Measurements from ENCODE around the gene TP53INP2.
A peak's percentile ranks its signal among the peaks of the same experiment; 100 is the strongest.

Gene TP53INP2

DNA sequence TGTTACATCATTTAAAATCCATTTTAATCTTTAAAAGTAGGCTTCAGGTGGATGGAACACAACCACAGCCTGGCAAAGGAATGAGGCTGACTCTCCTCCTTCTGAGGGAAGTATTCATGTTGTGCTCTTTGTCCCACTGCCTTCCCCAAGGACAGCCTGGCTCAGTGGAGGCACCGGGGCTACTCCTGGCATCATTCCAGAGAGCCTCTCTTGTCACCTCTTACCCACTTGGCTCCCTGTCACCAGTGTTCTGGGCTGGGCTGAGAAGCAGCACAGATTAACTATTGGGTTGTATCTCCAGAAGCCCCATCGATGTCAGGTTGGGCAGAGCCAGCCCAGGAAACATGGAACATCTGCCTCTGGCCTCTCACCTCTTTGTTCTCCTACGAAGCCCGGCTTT is 10.7 kb upstream of the TP53INP2 start:
- no peak overlapping the region for H3K4me3 Mint-ChIP-seq

DNA sequence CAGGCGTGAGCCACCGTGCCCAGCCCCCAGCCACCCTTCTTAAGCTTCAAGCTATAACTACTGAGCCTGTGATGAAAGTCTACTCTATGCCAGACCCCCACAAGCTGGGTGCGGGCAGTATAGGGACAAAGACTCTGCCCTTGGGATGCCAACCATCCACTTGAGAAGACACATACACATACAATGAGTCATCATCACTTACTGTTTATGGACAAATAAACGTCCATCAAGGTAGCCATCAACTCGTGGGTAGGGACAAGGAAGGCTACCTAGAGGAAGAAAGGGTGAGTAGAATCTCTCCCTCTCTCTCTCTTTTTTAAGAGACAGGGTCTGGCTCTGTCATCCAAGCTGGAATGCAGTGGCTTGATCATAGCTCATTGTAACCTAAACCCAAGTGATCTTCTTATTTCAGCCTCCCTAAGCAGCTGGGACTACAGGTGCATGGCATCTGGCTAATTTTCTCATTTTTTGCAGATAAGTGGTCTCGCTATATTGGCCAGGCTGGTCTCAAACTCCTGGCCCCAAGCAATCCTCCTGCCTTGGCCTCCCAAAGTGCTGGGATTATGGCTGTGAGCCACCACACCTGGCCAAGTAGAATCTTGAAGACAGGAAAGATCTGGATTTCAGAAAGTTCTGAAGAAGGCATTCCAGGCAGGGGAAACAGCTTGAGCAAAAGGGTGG is 2.6 kb upstream of the TP53INP2 start:
- peaks cover 33% of the 10 kb centered on the region for H3K4me1 Mint-ChIP-seq
- no peak for ATAC-seq
- DNase-seq (ENCODE audit: low spot score in 2 of 2), result no peak
- H3K9me3 Mint-ChIP-seq, result no peaks in the 10 kb centered on the region
- peaks cover 13% of the 10 kb centered on the region for H3K36me3 Mint-ChIP-seq
- no peak overlapping the region for H3K27ac Mint-ChIP-seq
- H3K4me3 Mint-ChIP-seq, result no peak overlapping the region

More for the DNA sequence above, 10.7 kb upstream of the TP53INP2 start:
- Mint-ChIP-seq H3K4me1 (no peaks in the 10 kb centered on the region), H3K27ac (no peak overlapping the region), H3K36me3 (no peaks in the 10 kb centered on the region), H3K9me3 (no peaks in the 10 kb centered on the region)
- ATAC-seq, result no peak
- DNase-seq (ENCODE audit: low spot score in 2 of 2), result no peak

DNA sequence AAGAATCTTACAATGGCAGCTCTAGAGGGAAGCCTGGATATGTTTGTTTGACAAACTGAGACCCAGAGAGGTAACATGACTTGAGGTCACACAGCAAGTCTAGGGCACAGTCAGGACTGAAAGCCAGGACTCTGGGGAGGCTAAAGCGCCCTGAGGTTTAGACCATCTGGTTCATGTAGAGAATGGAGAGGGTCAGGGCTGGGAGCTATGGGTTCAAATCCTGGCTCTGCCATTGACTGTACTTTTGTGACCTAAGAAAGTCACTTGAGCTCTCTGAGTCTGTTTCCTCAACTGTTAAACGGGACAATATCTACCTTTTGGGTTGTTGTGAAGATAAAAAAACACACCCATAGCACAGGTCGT is 1.1 kb upstream of the TP53INP2 start:
- no peak for DNase-seq (ENCODE audit: low spot score in 2 of 2)
- H3K4me3 Mint-ChIP-seq, result peak overlapping the region; percentile 95
- peak overlapping the region; percentile 96 for H3K27ac Mint-ChIP-seq
- peaks cover 34% of the 10 kb centered on the region for H3K4me1 Mint-ChIP-seq
- peaks cover 13% of the 10 kb centered on the region for H3K36me3 Mint-ChIP-seq
- H3K9me3 Mint-ChIP-seq, result no peaks in the 10 kb centered on the region
- no peak for ATAC-seq

DNA sequence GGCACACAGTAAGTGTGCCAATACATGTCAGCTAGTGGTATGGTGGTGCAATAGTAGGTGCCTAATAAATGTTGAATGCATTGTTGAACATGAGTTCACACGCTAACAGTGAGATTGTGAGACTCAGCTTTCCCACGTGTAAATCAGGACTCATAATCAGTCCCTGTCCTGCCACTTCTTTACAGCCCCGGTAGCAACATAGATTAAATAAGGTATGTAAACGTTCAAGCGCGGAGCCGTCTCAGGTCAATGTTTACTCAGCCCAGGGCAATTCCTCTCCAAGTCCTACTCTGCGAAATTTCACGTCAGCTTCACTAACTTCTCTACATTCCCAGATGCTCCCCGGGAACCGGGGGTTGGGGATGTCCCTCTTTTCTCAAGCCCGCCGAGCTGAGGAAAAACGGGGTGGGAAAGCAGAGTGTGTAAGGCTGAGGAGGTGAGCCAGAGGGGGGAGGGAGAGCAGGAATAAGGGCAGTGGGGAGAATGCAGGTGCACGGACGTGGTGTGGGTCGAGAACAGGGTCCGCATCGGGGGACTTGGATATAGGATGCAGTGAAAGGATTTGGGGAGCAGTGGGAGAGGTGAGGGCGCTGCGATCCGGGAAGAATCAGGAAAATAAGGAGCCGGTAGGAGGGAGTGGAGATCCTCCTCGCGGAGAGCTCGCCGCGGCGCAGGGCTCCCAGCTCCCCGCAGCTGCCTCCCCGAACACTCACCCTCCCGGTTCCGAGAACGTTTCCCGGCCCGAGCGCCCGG is 544 bp upstream of the TP53INP2 start:
- ATAC-seq, result peak; percentile 3
- Mint-ChIP-seq H3K9me3 (no peaks in the 10 kb centered on the region), H3K4me3 (peak overlapping the region; percentile 95), H3K27ac (peak overlapping the region; percentile 96), H3K36me3 (peaks cover 13% of the 10 kb centered on the region), H3K4me1 (peaks cover 39% of the 10 kb centered on the region)
- peak in 1 of 2 donors; percentile 64 for DNase-seq (ENCODE audit: low spot score in 2 of 2)

DNA sequence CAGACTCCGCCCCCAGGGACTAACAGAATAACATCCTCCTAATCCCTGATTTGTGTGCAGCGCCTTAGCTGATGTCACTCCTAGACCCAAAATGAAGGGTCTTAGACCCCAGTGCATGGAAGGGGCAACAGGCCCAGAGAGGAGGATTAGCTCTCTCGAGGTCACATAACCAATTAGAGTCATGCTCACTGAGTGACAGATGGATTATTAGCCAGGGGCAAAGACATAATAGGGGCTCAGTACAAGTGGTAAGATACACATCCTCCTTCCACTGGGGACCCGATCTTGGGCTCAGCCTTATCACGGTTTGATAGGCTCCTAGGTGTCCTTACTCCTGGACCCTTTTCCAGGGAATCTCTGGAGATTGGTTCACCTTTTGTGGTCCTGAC is 858 bp downstream of the TP53INP2 start:
- no peak for ATAC-seq
- no peaks in the 10 kb centered on the region for H3K9me3 Mint-ChIP-seq
- peaks cover 43% of the 10 kb centered on the region for H3K4me1 Mint-ChIP-seq
- H3K27ac Mint-ChIP-seq, result peak overlapping the region; percentile 96
- H3K4me3 Mint-ChIP-seq, result peak overlapping the region; percentile 95
- peaks cover 23% of the 10 kb centered on the region for H3K36me3 Mint-ChIP-seq
- DNase-seq (ENCODE audit: low spot score in 2 of 2), result no peak

DNA sequence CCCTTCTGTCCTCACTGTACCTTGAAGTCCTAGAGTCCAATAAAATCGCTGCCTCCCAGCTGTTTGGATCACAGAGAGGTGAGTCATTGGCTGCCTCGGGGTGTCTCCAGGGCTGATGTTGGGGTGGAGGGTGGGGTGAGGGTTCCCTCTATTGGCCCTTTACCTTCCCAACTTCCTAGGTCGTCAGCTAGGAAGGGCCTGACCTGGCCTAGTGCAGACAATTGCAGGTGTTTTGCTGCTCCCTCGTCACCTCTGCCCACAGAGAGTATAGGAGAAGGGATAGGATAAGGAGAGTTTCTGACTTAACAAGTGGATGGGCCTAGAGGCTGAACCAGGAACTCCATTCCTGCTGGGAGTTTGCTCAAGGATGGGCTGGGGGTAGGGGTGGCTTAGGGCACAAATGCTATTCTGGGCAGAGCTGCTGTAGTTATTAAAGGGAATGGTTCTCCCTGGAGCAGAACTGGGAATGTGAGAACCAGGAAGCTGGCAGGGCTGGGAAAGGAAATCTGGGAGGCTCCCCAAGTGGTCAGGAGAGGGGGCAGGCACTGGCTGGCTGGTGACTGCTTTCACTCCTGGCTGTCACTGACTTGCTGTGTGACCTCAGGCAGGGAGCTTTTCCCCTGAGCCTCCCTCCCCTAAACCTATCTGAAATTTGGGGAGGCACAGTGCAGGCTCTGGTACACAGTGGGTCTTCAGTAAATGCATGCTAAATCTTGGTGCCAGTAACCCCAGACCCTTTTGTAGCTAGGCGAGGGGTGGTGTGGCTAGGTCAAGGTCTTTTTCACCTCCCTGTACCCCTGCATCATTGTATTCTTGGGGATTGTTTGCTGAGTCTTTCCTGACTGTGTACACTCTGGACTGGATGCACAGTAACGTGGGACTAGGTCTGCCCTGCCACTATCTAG is 1.5 kb downstream of the TP53INP2 start:
- H3K27ac Mint-ChIP-seq, result no peak overlapping the region

DNA sequence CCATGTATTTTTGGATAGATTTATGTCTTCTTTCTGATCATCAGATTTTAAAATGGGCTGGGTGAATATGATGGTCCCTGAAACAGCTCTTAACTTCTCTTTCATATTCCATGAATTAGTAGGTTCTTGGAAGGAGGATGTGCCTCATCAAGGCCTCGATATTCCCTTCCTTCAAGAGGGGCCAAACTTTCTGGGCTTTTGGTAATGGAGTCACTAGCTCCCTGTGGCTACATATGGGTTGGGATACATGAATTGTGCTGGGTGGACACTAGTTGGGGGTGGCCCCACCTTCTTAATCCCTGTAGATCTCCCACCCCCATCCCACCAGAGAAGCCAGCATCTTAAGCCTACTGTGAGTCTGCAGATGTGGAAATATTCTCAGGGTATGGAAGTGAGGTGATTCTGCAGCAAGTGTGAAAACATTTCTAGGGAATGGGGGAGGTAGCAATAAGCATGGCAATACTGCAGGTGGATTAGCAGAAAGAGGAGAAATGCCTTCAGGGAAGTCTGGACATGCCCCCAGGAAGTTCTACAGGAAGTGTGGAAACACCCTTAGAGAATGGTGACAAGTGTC is 2.2 kb downstream of the TP53INP2 start:
- DNase-seq (ENCODE audit: low spot score in 2 of 2), result no peak
- Mint-ChIP-seq H3K4me3 (no peak overlapping the region), H3K27ac (peak overlapping the region; percentile 8), H3K36me3 (peaks cover 23% of the 10 kb centered on the region), H3K9me3 (no peaks in the 10 kb centered on the region), H3K4me1 (peaks cover 53% of the 10 kb centered on the region)
- ATAC-seq, result no peak

More for the DNA sequence above, 1.5 kb downstream of the TP53INP2 start:
- Mint-ChIP-seq H3K4me1 (peaks cover 50% of the 10 kb centered on the region), H3K4me3 (peak overlapping the region; percentile 95), H3K9me3 (no peaks in the 10 kb centered on the region), H3K36me3 (peaks cover 23% of the 10 kb centered on the region)
- no peak for ATAC-seq
- DNase-seq (ENCODE audit: low spot score in 2 of 2), result no peak

DNA sequence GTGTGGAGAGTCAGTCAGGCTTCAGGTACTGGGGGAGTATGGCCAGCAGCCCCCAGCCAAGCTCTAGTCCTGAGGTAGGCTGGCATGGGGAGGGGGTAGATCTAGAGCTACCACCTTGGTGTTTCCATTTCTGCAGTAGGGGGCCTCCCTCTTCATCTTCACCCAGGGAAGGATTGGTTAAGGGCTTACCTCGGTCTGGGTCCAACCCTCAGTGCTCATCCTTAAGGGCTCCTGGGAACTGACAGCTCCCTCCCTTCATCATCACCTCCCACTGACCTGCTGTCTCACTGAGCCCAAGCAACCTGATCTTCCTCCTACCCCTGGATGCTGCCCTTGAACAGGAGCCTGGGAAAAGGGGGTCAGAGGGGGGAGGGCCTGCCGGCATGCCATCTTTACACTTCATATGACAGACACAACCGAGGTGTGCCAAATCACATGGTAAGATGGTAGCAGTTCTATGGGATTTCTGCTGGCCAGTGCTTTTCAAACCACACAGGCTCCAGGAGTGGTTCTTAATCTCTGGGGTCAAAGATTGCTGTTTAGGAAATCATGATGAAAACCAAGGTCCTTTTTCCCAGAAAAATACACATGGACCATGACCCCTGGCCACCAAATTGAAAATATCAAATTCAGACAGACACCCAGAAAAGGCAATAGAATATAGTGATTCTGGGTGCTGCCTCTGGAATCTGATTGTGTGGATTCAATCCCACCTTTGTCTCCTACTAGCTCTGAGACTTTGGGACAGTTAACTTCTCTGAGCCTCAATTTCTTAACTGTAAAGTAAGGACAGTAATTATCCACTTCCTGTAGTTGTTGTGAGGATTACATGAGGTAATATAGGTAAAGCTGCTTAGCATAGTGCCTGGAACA is 3.0 kb downstream of the TP53INP2 start:
- H3K4me3 Mint-ChIP-seq, result no peak overlapping the region
- peaks cover 60% of the 10 kb centered on the region for H3K4me1 Mint-ChIP-seq
- DNase-seq (ENCODE audit: low spot score in 2 of 2) (no peak), ATAC-seq (no peak)
- H3K36me3 Mint-ChIP-seq, result peaks cover 31% of the 10 kb centered on the region
- no peaks in the 10 kb centered on the region for H3K9me3 Mint-ChIP-seq
- H3K27ac Mint-ChIP-seq, result peak overlapping the region; percentile 8

DNA sequence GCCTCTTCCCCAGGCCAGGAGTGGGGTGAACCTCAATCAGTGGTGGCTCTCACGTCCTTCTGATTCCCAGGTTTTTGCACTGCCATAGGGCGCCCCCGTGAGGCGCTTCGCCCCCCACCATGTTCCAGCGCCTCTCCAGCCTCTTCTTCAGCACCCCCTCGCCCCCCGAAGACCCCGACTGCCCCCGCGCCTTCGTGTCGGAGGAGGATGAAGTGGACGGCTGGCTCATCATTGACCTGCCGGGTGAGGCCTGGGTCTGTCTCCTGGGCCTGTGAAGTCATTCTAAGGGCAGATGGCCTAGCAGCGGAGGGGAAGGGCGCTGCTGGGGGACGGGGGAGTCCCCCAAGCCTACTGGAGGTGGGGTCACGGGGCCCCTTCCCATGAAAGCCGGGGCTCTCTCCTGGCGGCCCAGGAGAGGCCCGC is 4.5 kb downstream of the TP53INP2 start:
- Mint-ChIP-seq H3K4me3 (peak overlapping the region; percentile 79), H3K36me3 (peaks cover 41% of the 10 kb centered on the region), H3K9me3 (no peaks in the 10 kb centered on the region), H3K4me1 (peaks cover 64% of the 10 kb centered on the region), H3K27ac (peak overlapping the region; percentile 91)
- peak; percentile 15 for ATAC-seq
- DNase-seq (ENCODE audit: low spot score in 2 of 2), result peak in 1 of 2 donors; percentile 82

DNA sequence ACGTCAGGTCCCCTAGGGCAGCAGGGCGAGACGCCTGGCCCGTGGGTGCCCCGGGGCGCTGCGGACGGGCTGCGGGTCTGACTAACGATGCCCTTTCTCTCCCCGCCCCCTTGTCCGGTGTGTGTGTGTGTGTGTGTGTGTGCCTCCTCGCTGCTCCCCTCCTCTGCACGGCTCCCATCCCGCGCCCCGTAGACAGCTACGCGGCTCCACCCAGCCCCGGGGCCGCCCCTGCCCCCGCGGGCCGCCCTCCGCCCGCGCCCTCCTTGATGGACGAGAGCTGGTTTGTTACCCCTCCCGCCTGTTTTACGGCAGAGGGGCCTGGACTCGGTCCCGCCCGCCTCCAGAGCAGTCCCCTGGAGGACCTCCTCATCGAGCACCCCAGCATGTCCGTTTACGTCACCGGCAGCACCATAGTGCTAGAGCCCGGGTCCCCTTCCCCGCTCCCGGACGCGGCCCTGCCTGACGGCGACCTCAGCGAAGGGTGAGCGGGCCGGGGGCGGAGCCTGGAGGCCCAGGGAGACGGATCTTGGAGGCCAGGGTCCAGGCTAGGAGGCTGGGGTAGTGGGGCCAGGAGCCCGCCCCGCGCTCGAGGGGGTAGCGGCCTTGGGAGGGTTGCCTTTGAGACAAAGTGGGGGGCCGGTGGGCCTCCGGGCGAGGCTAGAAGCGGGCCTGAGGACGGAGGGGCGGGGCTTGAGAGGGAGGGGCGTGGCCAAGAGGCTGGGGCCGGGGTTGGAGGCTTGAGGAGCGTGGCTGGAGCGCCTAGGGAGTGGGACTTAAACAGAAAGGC is 5.1 kb downstream of the TP53INP2 start:
- no peaks in the 10 kb centered on the region for H3K9me3 Mint-ChIP-seq
- peaks cover 62% of the 10 kb centered on the region for H3K4me1 Mint-ChIP-seq
- peaks cover 43% of the 10 kb centered on the region for H3K36me3 Mint-ChIP-seq
- peak; percentile 80 to 96 for DNase-seq (ENCODE audit: low spot score in 2 of 2)
- H3K27ac Mint-ChIP-seq, result peak overlapping the region; percentile 91
- peak overlapping the region; percentile 79 for H3K4me3 Mint-ChIP-seq
- ATAC-seq, result peak; percentile 83

DNA sequence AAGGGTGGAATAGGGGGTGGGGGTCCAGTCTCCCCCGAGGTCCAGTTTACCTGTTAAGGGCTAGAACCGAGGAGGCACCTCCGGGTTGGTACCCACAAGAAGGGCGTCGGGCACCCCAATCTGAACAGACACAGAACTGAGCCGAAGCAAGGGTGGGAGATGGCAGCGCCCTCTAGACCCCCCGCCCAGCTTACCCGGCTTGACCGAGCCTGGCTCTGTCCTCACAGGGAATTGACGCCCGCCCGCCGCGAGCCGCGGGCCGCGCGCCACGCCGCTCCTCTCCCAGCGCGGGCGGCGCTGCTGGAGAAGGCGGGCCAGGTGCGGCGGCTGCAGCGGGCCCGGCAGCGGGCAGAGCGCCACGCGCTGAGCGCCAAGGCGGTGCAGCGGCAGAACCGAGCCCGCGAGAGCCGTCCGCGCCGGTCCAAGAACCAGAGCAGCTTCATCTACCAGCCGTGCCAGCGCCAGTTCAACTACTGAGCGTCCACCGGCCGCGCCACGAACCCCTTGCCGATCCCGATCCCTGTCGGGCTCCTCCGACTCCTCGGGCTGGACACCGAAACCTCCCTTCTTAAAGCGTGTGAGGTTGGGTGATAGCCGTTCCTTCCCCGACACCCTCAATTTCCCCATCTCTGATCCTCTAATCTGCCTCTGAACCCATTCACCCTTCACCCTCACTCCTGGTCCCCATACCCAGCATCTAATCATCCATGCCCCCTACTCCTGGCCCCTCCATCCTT is 5.9 kb downstream of the TP53INP2 start:
- DNase-seq (ENCODE audit: low spot score in 2 of 2) (no peak), ATAC-seq (peak; percentile 14)
- peaks cover 48% of the 10 kb centered on the region for H3K36me3 Mint-ChIP-seq

DNA sequence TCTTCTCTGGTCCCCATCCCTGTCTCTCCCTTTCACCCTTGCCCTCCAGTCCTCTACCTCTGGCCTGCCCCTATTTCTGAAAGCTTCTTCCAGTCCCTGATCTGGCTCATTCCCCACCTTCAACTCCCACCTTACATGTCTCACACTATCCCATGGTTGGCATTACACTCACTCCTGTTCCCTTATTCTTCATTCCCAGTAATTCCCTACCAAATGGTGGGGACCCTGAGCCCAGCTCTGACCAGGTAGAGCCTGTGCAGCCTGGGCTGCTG is 6.4 kb downstream of the TP53INP2 start:
- H3K27ac Mint-ChIP-seq, result peak overlapping the region; percentile 85

More for the DNA sequence above, 5.9 kb downstream of the TP53INP2 start:
- Mint-ChIP-seq H3K4me1 (peaks cover 56% of the 10 kb centered on the region), H3K4me3 (peak overlapping the region; percentile 79), H3K27ac (peak overlapping the region; percentile 91), H3K9me3 (no peaks in the 10 kb centered on the region)

DNA sequence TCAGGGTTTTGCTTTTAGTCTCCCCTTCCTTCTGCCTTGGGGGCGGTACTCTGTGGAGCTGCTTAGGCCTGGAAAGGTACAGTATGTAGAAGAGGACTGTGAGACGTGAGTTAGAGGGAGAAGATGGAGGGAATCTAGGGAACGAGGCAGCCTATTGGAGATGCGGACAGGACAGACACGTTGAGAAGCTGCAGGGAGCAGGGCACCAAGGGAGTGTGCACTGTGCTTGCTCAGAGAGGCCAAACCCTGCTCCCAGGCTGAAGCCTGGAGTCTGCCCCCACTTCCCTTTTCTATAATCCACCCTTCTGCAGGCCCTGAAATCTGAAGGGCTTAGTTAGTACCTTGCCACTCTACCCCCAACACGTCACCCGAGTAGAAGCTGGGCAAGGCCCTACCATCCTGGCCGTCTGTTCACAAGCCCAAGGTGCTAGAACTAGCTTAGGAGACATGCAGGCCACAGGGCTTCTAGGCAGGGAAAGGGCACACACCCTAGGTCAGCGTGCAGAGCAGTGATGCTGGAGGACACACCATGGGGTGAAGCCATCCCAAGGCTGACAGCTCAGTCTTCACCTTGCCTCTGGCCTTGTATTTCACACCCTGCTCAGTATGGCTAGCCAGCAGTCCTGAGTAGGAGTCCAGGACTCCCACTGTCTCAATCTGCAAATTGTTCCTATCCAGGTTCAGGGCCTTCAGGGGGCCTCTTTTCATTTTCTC is 6.9 kb downstream of the TP53INP2 start:
- H3K4me1 Mint-ChIP-seq, result peaks cover 47% of the 10 kb centered on the region
- H3K9me3 Mint-ChIP-seq, result no peaks in the 10 kb centered on the region
- H3K27ac Mint-ChIP-seq, result peak overlapping the region; percentile 85
- H3K4me3 Mint-ChIP-seq, result peak overlapping the region; percentile 79
- H3K36me3 Mint-ChIP-seq, result peaks cover 53% of the 10 kb centered on the region
- ATAC-seq (no peak), DNase-seq (ENCODE audit: low spot score in 2 of 2) (no peak)

More for the DNA sequence above, 6.4 kb downstream of the TP53INP2 start:
- peaks cover 52% of the 10 kb centered on the region for H3K36me3 Mint-ChIP-seq
- DNase-seq (ENCODE audit: low spot score in 2 of 2) (no peak), ATAC-seq (no peak)
- H3K4me3 Mint-ChIP-seq, result peak overlapping the region; percentile 79
- H3K4me1 Mint-ChIP-seq, result peaks cover 51% of the 10 kb centered on the region
- H3K9me3 Mint-ChIP-seq, result no peaks in the 10 kb centered on the region
